Esophagus muscularis mucosa (tissue), 4 donors: Measurements from ENCODE around the gene TMED8. TPM values are rescaled to one million over a fixed set of nuclear protein-coding genes. Genes with fewer than 3 reads are reported as not detected.
"Not testable (repeated sequence)": the region's sequence is repeated elsewhere in the genome, so short reads cannot be mapped to it uniquely, and the experiment has no call there.

Source experiments
- DNase-seq: peaks from one replicate; pipeline ENCODE4 v3.0.0-alpha.2; 2017; ENCODE audit errors: extremely low spot score
- H3K27ac ChIP-seq, 4 donors: fragments of 200-600 bp; sonication (generic); replicated peaks in 1 of 4; 1 replicate in 3 of 4; 2 replicates in 1 of 4; pipeline ENCODE4 v1.5.1; 2016 to 2019; ENCODE audit warnings: mild to moderate bottlenecking in 1 of 4
- H3K27me3 ChIP-seq, 4 donors: fragments of 200-600 bp; sonication (generic); one replicate each; pipeline versions ENCODE4 v1.5.1 to v1.6.0; 2016 to 2019
- H3K36me3 ChIP-seq, 4 donors: fragments of 200-600 bp; sonication (generic); one replicate each; pipeline ENCODE4 v1.5.1; 2016 to 2019
- H3K4me1 ChIP-seq, 4 donors: fragments of 200-600 bp; sonication (generic); one replicate each; pipeline ENCODE4 v1.5.1; 2016 to 2019
- H3K4me3 ChIP-seq, 4 donors: fragments of 200-600 bp; sonication (generic); 1 replicate in 2 of 4; 2 replicates in 2 of 4; pipeline ENCODE4 v1.5.1; 2016 to 2019; ENCODE audit warnings: mild to moderate bottlenecking in 4 of 4, moderate library complexity in 1 of 4
- H3K9me3 ChIP-seq, 4 donors: fragments of 200-600 bp; sonication (generic); 1 replicate in 3 of 4; 2 replicates in 1 of 4; pipeline ENCODE4 v1.5.1; 2016 to 2019
- EP300 ChIP-seq: sonication (generic); formaldehyde crosslinking; IDR thresholded peaks from one replicate; pipeline ENCODE4 v1.6.1; 2017; ENCODE audit warnings: antibody characterized with exemption
- POLR2A ChIP-seq: fragments of 450-650 bp; IDR thresholded peaks from one replicate; pipeline ENCODE4 v1.6.1; 2017; ENCODE audit warnings: antibody characterized with exemption, moderate library complexity, mild to moderate bottlenecking, low read depth
- POLR2AphosphoS5 ChIP-seq, 2 donors: sonication (generic); formaldehyde crosslinking; IDR thresholded peaks; one replicate each; pipeline ENCODE4 v1.6.1; 2017; ENCODE audit warnings: antibody characterized with exemption in 2 of 2
- WGBS: methylation state at CpG from one replicate; pipeline ENCODE4 v1.1.5; 2018; 5-methylcytosine and 5-hydroxymethylcytosine counted together
- intact Hi-C: fragments of 100-400 bp; cut with DNase I; formaldehyde crosslinking; loops from one replicate; pipeline ENCODE4 v1.15.1; 2023
- total RNA-seq, 4 donors: library from RNA; depleted of rRNA; stranded (reverse); fragments of >200 nt; gene quantifications; one replicate each; pipeline versions ENCODE4 v1.1.0 to v1.2.1, GENCODE V29; 2016
- TF ChIP-seq, protein P1 (sequence below), 3 experiments: fragments of 200-600 bp in 2 of 3; fragments of 450-650 bp in 1 of 3; sonication (generic) in 2 of 3; IDR thresholded peaks; one replicate each; pipeline ENCODE4 v1.5.1; 2017 to 2019; ENCODE audit warnings: antibody characterized with exemption in 3 of 3, mild to moderate bottlenecking in 2 of 3, moderate library complexity in 1 of 3

TMED8 gene
- total RNA-seq, 4 donors from 2014 or later, result 15.2 to 21.8 (median 16.7) TPM

DNA sequence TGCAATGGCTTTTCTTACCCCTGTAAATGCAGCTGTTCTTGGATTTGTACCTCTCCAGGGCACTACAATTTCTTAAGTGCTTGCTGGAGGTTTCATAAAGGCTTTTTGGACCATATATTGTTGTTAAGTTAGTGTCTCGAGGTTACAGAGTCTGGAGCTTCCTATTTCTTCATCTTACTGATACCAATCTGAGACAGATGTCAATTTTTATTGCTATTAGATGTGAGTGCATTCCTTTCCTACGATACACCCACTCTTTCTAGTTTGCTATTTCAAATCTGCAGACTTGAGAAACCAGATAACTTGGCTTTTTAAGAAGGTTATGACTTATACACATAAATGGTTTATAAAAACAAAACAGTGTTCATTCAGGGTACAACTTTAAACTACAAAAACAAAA is 44.3 kb upstream of the TMED8 start:
- peaks cover 0 to 33% (median 21%) of the 10 kb centered on the region in 4 donors for H3K9me3 ChIP-seq
- WGBS, result 48% methylated on average over 2 of the region's 2 CpGs
- no peaks in the 10 kb centered on the region for H3K4me1 ChIP-seq
- no peak overlapping the region for H3K4me3 ChIP-seq
- DNase-seq, result no peak
- H3K27ac ChIP-seq, result no peak overlapping the region
- no peaks in the 10 kb centered on the region for H3K27me3 ChIP-seq
- H3K36me3 ChIP-seq, result peaks cover 34 to 48% (median 42%) of the 10 kb centered on the region in 4 donors
- intact Hi-C loops, result no loop called here
- TF ChIP-seq POLR2A (no peak), POLR2AphosphoS5 (IDR thresholded peaks at IDR 0.05) (no peak), EP300 (no peak)
- TF ChIP-seq, protein P1, sequence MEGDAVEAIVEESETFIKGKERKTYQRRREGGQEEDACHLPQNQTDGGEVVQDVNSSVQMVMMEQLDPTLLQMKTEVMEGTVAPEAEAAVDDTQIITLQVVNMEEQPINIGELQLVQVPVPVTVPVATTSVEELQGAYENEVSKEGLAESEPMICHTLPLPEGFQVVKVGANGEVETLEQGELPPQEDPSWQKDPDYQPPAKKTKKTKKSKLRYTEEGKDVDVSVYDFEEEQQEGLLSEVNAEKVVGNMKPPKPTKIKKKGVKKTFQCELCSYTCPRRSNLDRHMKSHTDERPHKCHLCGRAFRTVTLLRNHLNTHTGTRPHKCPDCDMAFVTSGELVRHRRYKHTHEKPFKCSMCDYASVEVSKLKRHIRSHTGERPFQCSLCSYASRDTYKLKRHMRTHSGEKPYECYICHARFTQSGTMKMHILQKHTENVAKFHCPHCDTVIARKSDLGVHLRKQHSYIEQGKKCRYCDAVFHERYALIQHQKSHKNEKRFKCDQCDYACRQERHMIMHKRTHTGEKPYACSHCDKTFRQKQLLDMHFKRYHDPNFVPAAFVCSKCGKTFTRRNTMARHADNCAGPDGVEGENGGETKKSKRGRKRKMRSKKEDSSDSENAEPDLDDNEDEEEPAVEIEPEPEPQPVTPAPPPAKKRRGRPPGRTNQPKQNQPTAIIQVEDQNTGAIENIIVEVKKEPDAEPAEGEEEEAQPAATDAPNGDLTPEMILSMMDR (IDR thresholded peaks at IDR 0.05), result no peak

DNA sequence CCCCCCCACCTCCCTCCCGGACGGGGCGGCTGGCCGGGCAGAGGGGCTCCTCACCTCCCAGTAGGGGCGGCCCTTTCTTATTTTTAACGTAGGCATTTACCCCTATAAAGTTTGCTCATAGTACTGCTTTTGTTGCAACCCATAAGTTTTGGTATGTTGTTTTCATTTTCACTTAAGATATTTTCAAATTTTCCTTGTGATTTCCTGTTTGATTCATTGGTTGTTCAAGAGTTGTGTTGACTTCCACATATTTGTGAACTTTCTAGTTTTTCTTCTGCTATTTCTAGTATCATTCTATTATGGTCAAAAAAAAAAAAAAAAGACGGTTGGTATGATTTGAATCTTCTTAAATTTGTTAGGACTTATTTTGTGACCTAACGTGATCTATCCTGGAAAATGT is 39.9 kb upstream of the TMED8 start:
- H3K4me3 ChIP-seq, result no peak overlapping the region
- H3K27ac ChIP-seq, result no peak overlapping the region
- H3K27me3 ChIP-seq, result no peaks in the 10 kb centered on the region
- intact Hi-C loops, result no loop called here
- DNase-seq, result no peak
- peaks cover 0 to 4% (median 2%) of the 10 kb centered on the region in 4 donors for H3K36me3 ChIP-seq
- 90% methylated on average over 8 of the region's 8 CpGs for WGBS
- H3K4me1 ChIP-seq, result no peaks in the 10 kb centered on the region
- peaks cover 0 to 33% (median 21%) of the 10 kb centered on the region in 4 donors for H3K9me3 ChIP-seq
- TF ChIP-seq POLR2A (no peak), POLR2AphosphoS5 (IDR thresholded peaks at IDR 0.05) (no peak), EP300 (no peak)
- TF ChIP-seq, protein P1 (IDR thresholded peaks at IDR 0.05), result no peak

DNA sequence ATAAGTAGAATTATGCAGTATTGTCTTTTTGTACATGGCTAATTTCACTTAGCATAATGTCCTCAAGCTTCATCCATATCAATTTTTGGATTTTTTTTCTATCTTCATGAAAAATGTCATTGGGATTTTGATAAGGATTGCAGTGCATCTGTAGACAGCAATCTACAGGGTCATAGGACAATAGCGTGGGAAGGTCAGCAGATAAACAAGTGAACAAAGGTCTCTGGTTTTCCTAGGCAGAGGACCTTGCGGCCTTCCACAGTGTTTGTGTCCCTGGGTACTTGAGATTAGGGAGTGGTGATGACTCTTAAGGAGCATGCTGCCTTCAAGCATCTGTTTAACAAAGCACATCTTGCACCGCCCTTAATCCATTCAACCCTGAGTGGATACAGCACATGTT is 39.2 kb upstream of the TMED8 start:
- H3K36me3 ChIP-seq, H3K27ac ChIP-seq, intact Hi-C loops, H3K4me3 ChIP-seq, DNase-seq, H3K4me1 ChIP-seq, H3K27me3 ChIP-seq: not testable (repeated sequence)
- H3K9me3 ChIP-seq, result peaks cover 0 to 32% (median 21%) of the 10 kb centered on the region in 4 donors
- WGBS, result 96% methylated on average over 2 of the region's 3 CpGs

DNA sequence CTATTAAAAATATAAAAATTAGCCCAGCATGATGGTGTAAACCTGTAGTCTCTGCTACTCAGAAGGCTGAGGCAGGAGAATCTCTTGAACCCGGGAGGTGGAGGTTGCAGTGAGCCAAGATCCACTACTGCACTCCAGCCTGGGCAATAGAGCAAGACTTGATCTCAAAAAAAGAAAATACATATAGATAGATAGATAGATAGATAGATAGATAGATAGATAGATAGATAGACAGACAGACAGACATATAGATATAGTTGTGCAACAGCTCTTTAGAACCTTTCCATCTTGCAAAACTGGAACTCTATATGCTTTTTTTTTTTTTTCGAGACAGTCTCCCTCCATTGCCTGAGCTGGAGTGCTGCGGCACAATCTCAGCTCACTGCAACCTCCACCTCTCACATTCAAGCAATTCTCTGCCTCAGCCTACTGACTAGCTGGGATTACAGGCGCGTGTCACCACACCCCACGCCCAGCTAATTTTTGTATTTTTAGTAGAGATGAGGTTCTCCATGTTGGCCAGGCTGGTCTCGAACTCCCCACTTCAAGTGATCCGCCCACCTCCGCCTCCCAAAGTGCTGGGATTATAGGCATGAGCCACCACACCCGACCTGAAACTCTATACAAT is 38.6 kb upstream of the TMED8 start:
- intact Hi-C loops, H3K27me3 ChIP-seq, DNase-seq, H3K27ac ChIP-seq, H3K4me3 ChIP-seq, H3K4me1 ChIP-seq, H3K36me3 ChIP-seq: not testable (repeated sequence)
- peaks cover 0 to 26% (median 21%) of the 10 kb centered on the region in 4 donors for H3K9me3 ChIP-seq
- 95% methylated on average over 10 of the region's 10 CpGs for WGBS

DNA sequence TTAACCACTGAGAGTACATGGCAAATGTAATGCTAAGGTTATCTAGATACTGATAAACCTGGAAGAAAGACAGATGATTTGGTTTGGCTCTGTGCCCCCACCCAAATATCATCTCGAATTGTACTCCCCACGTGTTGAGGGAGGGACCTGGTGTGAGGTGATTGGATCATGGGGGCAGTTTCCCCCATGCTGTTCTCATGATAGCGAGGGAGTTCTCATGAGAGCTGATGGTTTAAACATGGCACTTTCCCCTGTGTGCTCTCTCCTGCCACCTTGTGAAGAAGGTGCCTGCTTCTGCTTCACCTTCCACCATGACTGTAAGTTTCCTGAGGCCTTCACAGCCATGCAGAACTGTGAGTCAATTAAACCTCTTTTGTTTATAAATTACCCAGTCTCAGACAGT is 32.2 kb upstream of the TMED8 start:
- Histone ChIP-seq H3K9me3 (no peaks in the 10 kb centered on the region), H3K27ac (no peak overlapping the region), H3K4me1 (no peaks in the 10 kb centered on the region), H3K36me3 (no peaks in the 10 kb centered on the region), H3K4me3 (no peak overlapping the region), H3K27me3 (no peaks in the 10 kb centered on the region)
- DNase-seq, result no peak
- intact Hi-C loops, result no loop called here
- TF ChIP-seq, protein P1 (IDR thresholded peaks at IDR 0.05), result no peak
- no peak for TF ChIP-seq POLR2AphosphoS5 (IDR thresholded peaks at IDR 0.05)
- no peak for TF ChIP-seq EP300
- no peak for TF ChIP-seq POLR2A
- WGBS, result 40% methylated on average over 3 of the region's 3 CpGs

DNA sequence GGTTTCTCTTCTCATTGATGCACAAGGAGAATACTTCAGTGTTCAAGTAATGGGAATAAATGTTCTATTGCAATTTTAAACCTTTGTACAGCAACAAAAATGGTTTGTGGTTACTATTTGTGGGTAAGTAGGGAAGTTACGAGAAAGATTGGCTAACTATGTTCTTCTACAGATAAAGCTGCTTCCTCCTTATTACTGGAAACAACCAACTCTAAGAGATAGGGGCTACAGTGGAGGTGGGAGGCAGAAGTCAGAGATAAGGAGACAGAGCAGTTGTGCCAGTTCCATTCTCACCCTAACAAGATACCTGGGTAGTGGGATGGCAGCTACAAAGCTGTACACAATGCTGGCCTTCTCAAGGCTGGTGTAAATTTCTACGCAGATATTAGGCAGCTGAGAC is 30.3 kb upstream of the TMED8 start:
- 82% methylated on average over 2 of the region's 2 CpGs for WGBS
- Histone ChIP-seq H3K27me3 (no peaks in the 10 kb centered on the region), H3K4me3 (no peak overlapping the region), H3K36me3 (no peaks in the 10 kb centered on the region), H3K27ac (no peak overlapping the region), H3K4me1 (no peaks in the 10 kb centered on the region), H3K9me3 (no peaks in the 10 kb centered on the region)
- no peak for DNase-seq
- TF ChIP-seq, protein P1 (IDR thresholded peaks at IDR 0.05), result no peak
- no peak for TF ChIP-seq EP300
- TF ChIP-seq POLR2AphosphoS5 (IDR thresholded peaks at IDR 0.05), result no peak
- no peak for TF ChIP-seq POLR2A
- intact Hi-C loops, result no loop called here
